T-helper 1 cell (primary cell): Measurements from ENCODE around the gene ARHGAP44.
A peak's percentile ranks its signal among the peaks of the same experiment; 100 is the strongest.

Source experiments
- DNase-seq, 5 donors: peaks; one replicate each; pipeline ENCODE4 v3.0.0-alpha.2; 2012 to 2020

ARHGAP44 gene

GRCh38 chr17:13030459-13031300, 241.4 kb downstream of the ARHGAP44 start:
- peak in 4 of 5 donors; percentile 12 to 44 (median 28) for DNase-seq

GRCh38 chr17:13031718-13032350, 242.5 kb downstream of the ARHGAP44 start:
- DNase-seq: peak in 4 of 5 donors; percentile 19 to 44 (median 26)

- no peak for DNase-seq
Observed at GRCh38 chr17:13035420-13035819, 246.1 kb downstream of the ARHGAP44 start.

- no peak for DNase-seq
Observed at GRCh38 chr17:13036751-13037150, 247.5 kb downstream of the ARHGAP44 start.

GRCh38 chr17:13038931-13039665, 249.8 kb downstream of the ARHGAP44 start:
- DNase-seq: no peak
